GM12891 (cell line): ENCODE data around the gene PLEKHH2.

ENCODE experiments used
- PAX5 ChIP-seq: IDR thresholded peaks from 2 replicates; pipeline ENCODE4 v1.6.1; 2011; ENCODE audit warnings: low read length, moderate library complexity, mild to moderate bottlenecking; ENCODE audit not compliant: insufficient read depth, severe bottlenecking
- POLR2A ChIP-seq: IDR thresholded peaks from 2 replicates; pipeline ENCODE4 v1.6.1; 2011; ENCODE audit warnings: low read depth, low read length, control low read depth
- POLR2AphosphoS5 ChIP-seq: IDR thresholded peaks from 2 replicates; pipeline ENCODE4 v1.6.1; 2011; ENCODE audit warnings: low read depth, low read length, control low read depth

DNA sequence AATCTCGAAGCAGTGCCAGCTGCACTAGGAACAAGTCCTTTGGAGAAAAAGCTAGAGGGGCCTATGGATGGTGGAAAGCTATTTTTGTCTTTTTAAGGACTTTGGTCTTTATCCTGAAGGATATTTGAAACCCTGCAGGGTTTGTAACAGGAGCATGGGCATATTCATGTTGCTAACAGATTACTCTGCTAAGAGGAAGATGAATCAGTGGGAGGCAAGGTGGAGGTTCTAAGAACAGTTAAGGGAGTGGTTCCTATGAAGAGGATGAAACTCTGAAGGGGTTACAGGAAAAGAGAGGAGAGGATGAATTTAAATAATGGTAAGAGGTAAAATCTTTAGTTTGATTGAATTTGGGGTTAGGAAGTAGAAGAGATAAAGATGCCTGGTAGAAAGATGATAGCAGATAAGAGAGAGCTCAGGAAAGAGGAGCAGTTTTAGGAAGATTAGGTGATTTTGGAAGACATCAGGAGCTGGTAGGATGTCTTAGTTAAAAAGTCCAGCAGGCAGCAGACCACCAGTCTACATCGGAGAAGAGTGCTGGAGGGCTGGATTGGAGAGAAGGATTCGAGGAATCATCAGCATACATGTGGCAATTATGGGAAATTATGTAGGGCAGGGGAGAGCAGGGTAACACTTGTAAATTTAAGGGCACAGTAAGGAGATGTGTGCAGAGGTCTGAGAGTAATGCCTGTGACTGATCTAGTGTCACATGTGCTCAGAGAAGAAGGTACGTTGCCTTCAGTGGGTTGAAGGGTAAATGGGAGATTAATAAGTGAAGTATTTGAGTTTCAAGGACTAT is 78.4 kb downstream of the PLEKHH2 start:
- no peak for TF ChIP-seq POLR2A
- no peak for TF ChIP-seq POLR2AphosphoS5
- no peak for TF ChIP-seq PAX5
